HG03139 (cell line): ENCODE data around the gene SPRED1.
"Not testable (repeated sequence)": the region's sequence is repeated elsewhere in the genome, so short reads cannot be mapped to it uniquely, and the experiment has no call there.

Experiments
- ATAC-seq: cut with Tn5 transposase; IDR thresholded peaks from one replicate; pipeline ENCODE4 v1.9.1; 2021; ENCODE audit not compliant: unreplicated experiment

Gene SPRED1

GRCh38 chr15:38275959-38276358 lies 23.3 kb downstream of the SPRED1 start:
- no peak for ATAC-seq

- ATAC-seq: not testable (repeated sequence)
These were observed 24.6 kb downstream of the SPRED1 start for GRCh38 chr15:38277281-38277680.

GRCh38 chr15:38281031-38281430 lies 28.4 kb downstream of the SPRED1 start:
- no peak for ATAC-seq

GRCh38 chr15:38283010-38283409 lies 30.4 kb downstream of the SPRED1 start:
- no peak for ATAC-seq

GRCh38 chr15:38285456-38285855 lies 32.8 kb downstream of the SPRED1 start:
- ATAC-seq: no peak

GRCh38 chr15:38294126-38294525 lies 41.5 kb downstream of the SPRED1 start:
- ATAC-seq: no peak

GRCh38 chr15:38297623-38298388 lies 45.2 kb downstream of the SPRED1 start:
- no peak for ATAC-seq

- no peak for ATAC-seq
These were observed 46.6 kb downstream of the SPRED1 start for GRCh38 chr15:38299216-38299615.

- no peak for ATAC-seq
These were observed 47.8 kb downstream of the SPRED1 start for GRCh38 chr15:38300395-38300794.

- no peak for ATAC-seq
These were observed 51.8 kb downstream of the SPRED1 start for GRCh38 chr15:38304481-38304880.

GRCh38 chr15:38307251-38307650 lies 54.6 kb downstream of the SPRED1 start:
- ATAC-seq: no peak

- no peak for ATAC-seq
These were observed 55.4 kb downstream of the SPRED1 start for GRCh38 chr15:38307861-38308641.

GRCh38 chr15:38308797-38309196 lies 56.2 kb downstream of the SPRED1 start:
- ATAC-seq: no peak

GRCh38 chr15:38312190-38312589 lies 59.6 kb downstream of the SPRED1 start:
- ATAC-seq: no peak

GRCh38 chr15:38316311-38316710 lies 63.7 kb downstream of the SPRED1 start:
- ATAC-seq: no peak

- ATAC-seq: no peak
These were observed 67.5 kb downstream of the SPRED1 start for GRCh38 chr15:38320181-38320580.

GRCh38 chr15:38320866-38321265 lies 68.2 kb downstream of the SPRED1 start:
- ATAC-seq: no peak

GRCh38 chr15:38323895-38324294 lies 71.3 kb downstream of the SPRED1 start:
- no peak for ATAC-seq

- no peak for ATAC-seq
These were observed 72.5 kb downstream of the SPRED1 start for GRCh38 chr15:38324939-38325647.

- no peak for ATAC-seq
These were observed 73.0 kb downstream of the SPRED1 start for GRCh38 chr15:38325648-38325990.

- no peak for ATAC-seq
These were observed 80.1 kb downstream of the SPRED1 start for GRCh38 chr15:38332711-38333110.

- ATAC-seq: no peak
These were observed 82.5 kb downstream of the SPRED1 start for GRCh38 chr15:38335116-38335515.
